BLaER1 (cell line): ENCODE measurements around the gene MUC22.
"Not testable (repeated sequence)": the region's sequence is repeated elsewhere in the genome, so short reads cannot be mapped to it uniquely, and the experiment has no call there.

Experiments
- H3K27ac ChIP-seq: shearing (Covaris generic); formaldehyde crosslinking; 2 replicates; pipeline ENCODE4 v1.8.1; 2022
- H3K27me3 ChIP-seq: shearing (Covaris generic); formaldehyde crosslinking; 2 replicates; pipeline ENCODE4 v1.8.1; 2022
- H3K36me3 ChIP-seq: shearing (Covaris generic); formaldehyde crosslinking; 2 replicates; pipeline ENCODE4 v1.8.1; 2022
- H3K4me1 ChIP-seq: shearing (Covaris generic); formaldehyde crosslinking; 2 replicates; pipeline ENCODE4 v1.8.1; 2022
- H3K4me2 ChIP-seq: shearing (Covaris generic); formaldehyde crosslinking; 2 replicates; pipeline ENCODE4 v1.8.1; 2022
- H3K4me3 ChIP-seq: shearing (Covaris generic); formaldehyde crosslinking; 2 replicates; pipeline ENCODE4 v1.8.1; 2022
- H3K9ac ChIP-seq: shearing (Covaris generic); formaldehyde crosslinking; 2 replicates; pipeline ENCODE4 v1.8.1; 2022
- H3K9me3 ChIP-seq: shearing (Covaris generic); formaldehyde crosslinking; 2 replicates; pipeline ENCODE4 v1.8.1; 2022
- H4K20me1 ChIP-seq: shearing (Covaris generic); formaldehyde crosslinking; 2 replicates; pipeline ENCODE4 v1.8.1; 2022
- Cebpa-rat ChIP-seq: shearing (Covaris generic); IDR thresholded peaks from 2 replicates; pipeline ENCODE4 v1.8.1; 2022

Gene MUC22

DNA sequence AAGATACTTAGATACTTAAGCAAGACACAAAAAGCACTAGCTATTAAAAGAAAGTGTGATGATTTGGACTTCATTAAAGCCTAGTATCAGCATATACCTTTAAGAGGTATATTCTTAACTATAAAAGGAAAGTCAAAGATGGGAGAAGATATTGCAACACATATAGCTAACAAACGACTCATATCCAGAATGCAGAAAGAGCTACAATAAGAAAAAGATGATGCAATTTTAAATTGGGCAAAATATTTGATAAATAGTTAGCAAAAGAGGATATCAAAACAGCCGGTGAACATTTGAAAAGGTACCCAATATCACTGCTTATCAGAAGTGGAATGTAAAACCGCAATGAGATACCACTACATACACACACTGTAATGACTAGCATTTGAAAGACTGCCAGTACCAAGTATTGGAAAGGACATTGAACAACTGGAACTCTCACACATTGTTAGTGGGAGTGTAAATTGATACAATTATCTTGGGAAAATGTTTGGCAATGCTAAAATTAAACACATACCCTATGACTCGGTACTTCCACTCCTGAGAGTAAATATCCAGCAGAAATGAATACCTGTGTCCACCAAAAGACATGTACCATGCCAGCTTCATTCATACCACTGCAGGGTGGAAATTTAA is 25.7 kb downstream of the MUC22 start:
- H3K4me2 ChIP-seq = no peak overlapping the region

DNA sequence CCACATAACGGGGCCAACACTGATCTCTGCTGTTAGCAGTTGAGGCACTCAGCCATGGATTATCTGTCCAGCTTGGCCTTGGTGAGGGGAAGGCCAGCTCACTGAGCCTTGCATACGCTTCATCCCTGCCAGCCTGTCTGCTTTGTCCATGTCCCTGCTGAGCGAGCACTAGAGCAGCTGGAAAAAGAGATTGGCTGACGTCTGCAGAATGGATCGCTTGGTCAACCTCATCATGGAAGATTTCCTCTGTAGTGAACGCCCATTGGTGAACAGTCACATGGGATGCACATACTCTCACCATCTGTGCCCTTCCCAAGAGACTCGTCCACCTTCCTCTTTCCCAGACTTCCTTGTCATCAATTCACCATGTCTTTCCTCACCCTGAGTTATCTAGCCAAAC is 26.9 kb downstream of the MUC22 start:
- Histone ChIP-seq H3K27ac (no peak overlapping the region), H3K4me3 (no peak overlapping the region), H3K4me1 (no peaks in the 10 kb centered on the region), H4K20me1 (no peaks in the 10 kb centered on the region), H3K9ac (no peak overlapping the region), H3K9me3 (no peaks in the 10 kb centered on the region), H3K36me3 (no peaks in the 10 kb centered on the region), H3K4me2 (no peak overlapping the region), H3K27me3 (no peaks in the 10 kb centered on the region)
- TF ChIP-seq Cebpa-rat = no peak

More for the DNA sequence above, 25.7 kb downstream of the MUC22 start:
- Histone ChIP-seq H3K4me3 (no peak overlapping the region), H3K36me3 (no peaks in the 10 kb centered on the region), H3K9me3 (no peaks in the 10 kb centered on the region), H4K20me1 (no peaks in the 10 kb centered on the region), H3K27me3 (no peaks in the 10 kb centered on the region), H3K9ac (no peak overlapping the region), H3K4me1 (no peaks in the 10 kb centered on the region), H3K27ac (no peak overlapping the region)
- TF ChIP-seq Cebpa-rat = no peak

DNA sequence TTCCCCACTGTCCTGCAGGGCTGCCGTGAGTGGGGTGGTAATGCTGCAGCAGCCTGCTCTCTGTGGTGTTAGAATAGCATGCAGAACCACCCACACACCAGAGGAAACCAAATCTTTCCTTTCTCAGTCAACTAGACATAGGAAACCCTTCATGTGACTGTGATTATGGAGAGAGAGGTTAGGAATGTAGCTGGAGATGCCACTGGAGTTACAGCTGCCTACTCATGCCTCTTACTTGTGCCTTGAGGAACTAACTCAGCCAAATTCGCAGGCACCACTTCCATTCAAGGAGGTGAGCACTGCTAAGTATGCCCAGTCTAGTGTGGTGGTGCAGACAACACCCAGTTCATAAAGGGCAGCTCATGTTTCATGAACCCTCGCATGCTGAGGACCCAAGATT is 27.4 kb downstream of the MUC22 start:
- Histone ChIP-seq H4K20me1 (no peaks in the 10 kb centered on the region), H3K4me2 (no peak overlapping the region), H3K27ac (no peak overlapping the region), H3K9me3 (no peaks in the 10 kb centered on the region), H3K27me3 (no peaks in the 10 kb centered on the region), H3K9ac (no peak overlapping the region), H3K4me3 (no peak overlapping the region), H3K36me3 (no peaks in the 10 kb centered on the region), H3K4me1 (peaks cover under 1% of the 10 kb centered on the region; the same call in 1 of the 2 replicates)
- TF ChIP-seq Cebpa-rat = no peak

DNA sequence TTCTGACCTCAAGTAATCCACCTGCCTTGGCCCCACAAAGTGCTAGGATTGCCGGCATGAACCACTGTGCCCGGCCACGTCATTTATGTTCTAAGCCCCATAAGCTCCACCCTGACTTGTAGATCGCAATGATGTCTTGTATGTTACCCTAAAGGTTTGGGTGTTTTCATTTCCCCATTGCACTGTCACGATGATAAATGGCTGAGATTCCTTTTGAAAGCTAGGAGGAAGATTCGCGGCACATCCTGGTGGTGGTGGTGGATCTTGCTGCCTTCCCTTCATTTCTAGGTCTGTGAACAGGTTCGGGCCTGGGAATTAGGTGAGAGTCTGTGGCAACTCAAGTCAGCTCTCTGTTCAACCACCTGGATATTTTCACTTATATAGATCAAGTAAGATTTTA is 28.3 kb downstream of the MUC22 start:
- Histone ChIP-seq H3K27me3 (no peaks in the 10 kb centered on the region), H3K36me3 (no peaks in the 10 kb centered on the region), H3K4me1 (peaks cover 8% of the 10 kb centered on the region), H3K9me3 (no peaks in the 10 kb centered on the region), H3K4me3 (no peak overlapping the region), H3K9ac (no peak overlapping the region), H3K4me2 (no peak overlapping the region), H4K20me1 (no peaks in the 10 kb centered on the region), H3K27ac (no peak overlapping the region)
- no peak for TF ChIP-seq Cebpa-rat

DNA sequence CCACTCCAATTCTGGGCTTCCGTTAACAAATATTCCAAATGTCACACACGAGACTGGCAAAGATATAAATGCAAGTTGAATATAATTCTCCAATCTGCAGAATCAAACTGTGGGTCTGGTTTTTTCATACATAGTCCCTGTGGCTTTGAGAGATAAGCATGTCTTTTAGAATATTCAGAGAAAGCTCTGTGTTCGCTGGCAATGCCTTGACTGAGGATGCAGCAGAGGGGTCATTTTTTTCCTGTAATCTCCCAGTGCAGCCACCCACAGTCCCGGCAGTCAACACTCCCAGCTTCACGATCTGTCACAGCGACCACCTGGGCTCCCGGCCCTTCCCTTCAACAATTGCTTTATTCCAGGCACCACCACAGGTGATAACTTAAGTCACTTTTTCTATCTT is 30.5 kb downstream of the MUC22 start:
- Histone ChIP-seq H3K4me1 (peaks cover 8% of the 10 kb centered on the region), H3K4me2 (no peak overlapping the region), H3K9me3 (no peaks in the 10 kb centered on the region), H3K4me3 (no peak overlapping the region), H3K27ac (no peak overlapping the region), H3K9ac (no peak overlapping the region), H3K36me3 (no peaks in the 10 kb centered on the region), H4K20me1 (no peaks in the 10 kb centered on the region), H3K27me3 (no peaks in the 10 kb centered on the region)
- TF ChIP-seq Cebpa-rat = no peak

DNA sequence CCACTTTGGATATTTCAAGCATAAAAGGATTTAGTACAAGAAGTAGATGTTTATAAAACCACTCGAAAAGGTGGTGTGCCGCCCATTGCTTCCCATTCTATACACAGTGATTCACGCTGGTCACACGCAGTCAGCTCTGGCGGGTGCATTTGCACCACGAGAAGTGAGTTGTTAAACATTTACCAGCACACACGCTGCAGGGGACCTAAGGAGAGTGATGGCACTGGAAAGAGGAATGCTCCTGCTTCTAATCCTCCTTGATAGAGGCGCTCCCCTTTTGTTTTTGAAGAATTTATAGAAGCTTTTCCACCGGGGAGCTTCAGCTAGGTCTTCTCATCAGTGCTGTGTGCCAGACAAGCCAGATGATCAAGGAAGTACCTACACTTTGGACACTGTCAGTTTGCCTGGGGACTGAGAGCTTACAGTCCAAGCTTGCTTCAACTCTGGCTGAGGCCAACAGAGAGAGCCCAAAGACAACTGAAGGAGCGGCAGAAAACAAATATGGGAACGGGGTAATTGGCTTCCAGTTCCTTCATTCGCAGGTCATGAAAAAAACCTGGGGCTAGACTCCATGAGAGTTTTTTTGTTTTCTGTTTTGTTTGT is 31.2 kb downstream of the MUC22 start:
- no peak overlapping the region for H3K4me3 ChIP-seq
- H3K36me3 ChIP-seq = no peaks in the 10 kb centered on the region
- H3K27ac ChIP-seq = no peak overlapping the region
- H3K9me3 ChIP-seq = no peaks in the 10 kb centered on the region
- no peak for TF ChIP-seq Cebpa-rat
- H4K20me1 ChIP-seq = no peaks in the 10 kb centered on the region
- no peak overlapping the region for H3K9ac ChIP-seq
- H3K4me2 ChIP-seq = no peak overlapping the region
- H3K27me3 ChIP-seq = no peaks in the 10 kb centered on the region
- peaks cover 8% of the 10 kb centered on the region for H3K4me1 ChIP-seq

DNA sequence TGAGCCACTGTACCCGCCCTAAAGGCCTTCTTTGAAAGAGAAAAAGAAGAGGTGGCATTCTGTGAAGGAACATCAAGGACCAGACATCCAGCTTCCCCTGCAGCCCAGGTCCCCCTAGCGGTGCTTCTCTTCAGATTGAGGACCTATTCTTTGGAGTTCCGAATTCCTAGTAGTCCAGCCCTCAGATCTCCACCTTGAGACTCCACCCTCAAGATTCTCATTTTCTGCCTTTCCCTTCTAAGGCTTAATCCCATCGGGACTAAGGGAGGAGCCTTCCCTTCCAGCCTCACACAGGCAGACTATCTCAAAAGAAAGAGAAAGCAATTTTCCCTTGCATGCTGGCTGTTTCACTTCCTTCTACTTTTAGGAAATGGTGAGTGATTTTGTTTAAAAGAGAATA is 32.5 kb downstream of the MUC22 start:
- Histone ChIP-seq H3K4me2 (peak overlapping the region; percentile 15), H3K9ac (no peak overlapping the region), H3K27ac (no peak overlapping the region)

DNA sequence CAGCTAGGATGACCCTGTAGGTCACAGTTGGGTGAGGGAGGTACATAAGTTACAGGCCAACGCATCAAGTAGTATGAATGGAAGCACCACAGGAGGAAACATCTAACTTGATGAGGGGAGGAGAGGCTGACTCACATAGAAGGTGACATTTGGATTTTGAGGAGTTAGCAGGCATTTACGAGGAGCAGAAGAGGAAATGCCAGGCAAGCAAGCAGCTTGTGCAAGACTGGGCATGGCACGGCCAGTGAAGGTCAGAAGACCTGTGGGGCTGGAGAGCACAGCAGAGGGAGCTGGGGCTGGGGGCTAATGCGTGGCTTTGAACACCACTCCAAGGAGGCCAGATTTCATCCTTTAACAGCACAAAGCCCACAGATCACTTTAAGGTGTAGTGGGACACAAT is 37.8 kb downstream of the MUC22 start:
- Histone ChIP-seq H3K9ac (no peak overlapping the region), H3K4me2 (no peak overlapping the region)

More for the DNA sequence above, 32.5 kb downstream of the MUC22 start:
- Histone ChIP-seq H3K27me3 (no peaks in the 10 kb centered on the region), H3K36me3 (no peaks in the 10 kb centered on the region), H3K9me3 (no peaks in the 10 kb centered on the region), H3K4me3 (no peak overlapping the region), H3K4me1 (peaks cover 8% of the 10 kb centered on the region), H4K20me1 (no peaks in the 10 kb centered on the region)
- TF ChIP-seq Cebpa-rat = no peak

DNA sequence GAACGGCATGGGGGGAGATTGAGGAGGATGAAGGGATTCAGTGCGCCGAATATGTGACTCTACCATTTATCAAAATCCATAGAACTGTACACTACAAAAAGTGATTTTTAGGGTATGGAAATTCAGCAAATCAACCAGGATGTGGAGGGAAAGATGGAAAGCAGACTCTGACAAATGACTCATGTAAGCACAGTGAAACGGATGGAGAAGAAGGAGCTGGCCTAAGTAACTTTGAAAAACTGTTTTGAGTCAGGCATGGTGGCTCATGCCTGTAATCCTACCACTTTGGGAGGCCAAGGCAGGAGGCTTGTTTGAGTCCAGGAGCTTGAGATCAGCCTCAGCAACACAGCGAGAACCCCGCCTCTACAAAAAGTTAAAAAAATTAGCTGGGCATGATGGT is 39.2 kb downstream of the MUC22 start:
- peaks cover 31% of the 10 kb centered on the region for H3K9me3 ChIP-seq
- no peaks in the 10 kb centered on the region for H3K36me3 ChIP-seq
- no peak overlapping the region for H3K4me3 ChIP-seq
- H4K20me1 ChIP-seq = no peaks in the 10 kb centered on the region
- TF ChIP-seq Cebpa-rat = no peak
- H3K27ac ChIP-seq = no peak overlapping the region
- no peak overlapping the region for H3K9ac ChIP-seq
- H3K4me1 ChIP-seq = peaks cover 20% of the 10 kb centered on the region
- no peak overlapping the region for H3K4me2 ChIP-seq
- no peaks in the 10 kb centered on the region for H3K27me3 ChIP-seq

More for the DNA sequence above, 37.8 kb downstream of the MUC22 start:
- Histone ChIP-seq H3K27ac (no peak overlapping the region), H4K20me1 (no peaks in the 10 kb centered on the region), H3K4me1 (peaks cover 9% of the 10 kb centered on the region), H3K4me3 (no peak overlapping the region), H3K36me3 (no peaks in the 10 kb centered on the region), H3K27me3 (no peaks in the 10 kb centered on the region), H3K9me3 (peaks cover 17% of the 10 kb centered on the region)
- TF ChIP-seq Cebpa-rat = no peak

DNA sequence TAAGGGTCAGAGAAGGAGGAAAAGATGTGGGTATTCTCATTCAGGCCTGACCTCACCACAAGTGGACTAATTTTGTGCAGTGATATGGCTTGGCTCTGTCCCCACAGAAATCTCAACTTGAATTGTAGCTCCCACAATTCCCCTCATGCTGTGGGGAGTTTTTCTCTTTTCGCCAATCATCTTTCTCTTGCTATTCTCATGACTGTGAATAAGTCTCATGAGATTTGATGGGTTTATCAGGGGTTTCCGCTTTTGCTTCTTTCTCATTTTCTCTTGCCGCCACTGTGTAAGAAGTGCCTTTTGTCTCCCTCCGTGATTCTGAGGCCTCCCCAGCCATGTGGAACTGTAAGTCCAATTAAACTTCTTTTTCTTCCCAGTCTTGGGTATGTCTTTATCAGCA is 42.9 kb downstream of the MUC22 start:
- peak overlapping the region; percentile 67 for H3K27ac ChIP-seq
- H3K9ac ChIP-seq = peak overlapping the region; percentile 53; the same call in 1 of the 2 replicates
- H3K4me2 ChIP-seq = peak overlapping the region; percentile 77
- not testable (repeated sequence) for H4K20me1 ChIP-seq, H3K27me3 ChIP-seq
- H3K9me3 ChIP-seq = peaks cover 43% of the 10 kb centered on the region
- H3K4me1 ChIP-seq = peaks cover 22% of the 10 kb centered on the region
- peaks cover 30% of the 10 kb centered on the region for H3K36me3 ChIP-seq
- H3K4me3 ChIP-seq = peak overlapping the region; percentile 61
